ENCODE data around the gene CDHR2. TPM values are rescaled to one million over a fixed set of nuclear protein-coding genes. Genes with fewer than 3 reads are reported as not detected.

The CDHR2 gene
- total and polyA plus RNA-seq, 2 of the 13 experiments (the other 11 are each of a cell fraction or from before 2014, with no cell fraction given) = 17.9 to 20.9 TPM

DNA sequence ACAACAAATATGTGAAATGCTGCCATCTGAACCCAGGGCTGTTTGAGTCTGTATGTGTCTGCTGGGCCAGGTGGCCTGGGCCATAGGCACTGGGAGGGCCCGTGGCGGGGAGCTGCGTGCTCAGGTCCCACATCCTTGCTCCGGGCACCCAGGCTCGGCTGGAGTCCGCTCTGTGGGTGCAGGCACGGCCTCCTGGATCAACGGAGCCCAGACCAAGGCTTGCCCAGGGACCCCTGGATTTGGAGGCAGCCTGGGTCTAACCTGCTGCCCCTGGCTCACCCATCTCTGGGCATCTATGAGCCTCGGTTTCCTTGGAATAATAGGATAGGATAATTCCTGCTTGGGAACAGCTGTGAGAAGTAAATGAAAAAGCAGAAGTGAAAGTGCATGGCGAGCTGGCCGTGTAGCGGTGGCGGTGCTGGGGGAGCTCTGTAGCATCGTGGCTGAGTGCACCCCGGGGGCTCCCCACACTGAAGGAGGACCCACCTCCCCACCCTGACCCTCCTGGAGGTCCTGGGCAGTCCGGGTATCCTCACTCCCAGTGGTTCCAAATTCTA, 1.2 kb downstream of the CDHR2 start:
- in situ Hi-C loops (cut with HindIII; ENCODE audit: extremely low pct_ligation_motif_present, low pct_unique_long_range_greater_than_20kb) (no loop called here), intact Hi-C loops (cut with micrococcal nuclease; ENCODE audit: unreplicated experiment) (no loop called here)
- Histone ChIP-seq H3K36me3 (replicated peaks in 1 of 2; ENCODE audit: control insufficient read depth in 1 of 2, insufficient read depth in 2 of 2, low read length in 2 of 2) (no peaks in the 10 kb centered on the region), H3K9ac (ENCODE audit: insufficient read depth, low read depth, low read length) (peak overlapping the region; percentile 75), H3K4me3 (replicated peaks in 1 of 3; ENCODE audit: insufficient read depth in 1 of 3, low read depth in 2 of 3, low read length in 3 of 3) (peak overlapping the region; percentile 66 to 86 (median 72)), H3K27me3 (ENCODE audit: control insufficient read depth in 1 of 2, insufficient read depth in 2 of 2, low read length in 2 of 2) (no peaks in the 10 kb centered on the region), H3K9me3 (ENCODE audit: low read length) (no peaks in the 10 kb centered on the region), H3K4me2 (ENCODE audit: low read depth, low read length) (peak overlapping the region; percentile 98), H3K4me1 (ENCODE audit: insufficient read depth, low read length) (peaks cover 55% of the 10 kb centered on the region), H3K79me2 (ENCODE audit: insufficient read depth, low read length) (peaks cover 16% of the 10 kb centered on the region), H4K20me1 (ENCODE audit: insufficient read depth, low read length) (no peaks in the 10 kb centered on the region), H3K27ac (ENCODE audit: extremely low read length, insufficient read depth, low read length) (peak overlapping the region; percentile 53), H2AFZ (ENCODE audit: low read length) (no peak overlapping the region)
- peak; percentile 45 for ATAC-seq
- ChIA-PET CTCF (ENCODE audit: low intra/inter-chr PET ratio, low total read pairs) (no interaction called here), POLR2A (interaction anchor here (1.1 to 9.7 kb wide), 4 partner anchors 8 to 103 kb away, joined by 3 to 212 read pairs (median 8); partner anchors contain the start of genes FAF2 and RNF44)
- 5% methylated on average over 9 of the region's 16 CpGs for WGBS (ENCODE audit: low lambda C conversion rate)
- no peak for DNase-seq (ENCODE audit: low spot score)
- FAIRE-seq = no peak
- no TSS peak for BruUV-seq (replicated peaks)
- TF ChIP-seq, protein P1, sequence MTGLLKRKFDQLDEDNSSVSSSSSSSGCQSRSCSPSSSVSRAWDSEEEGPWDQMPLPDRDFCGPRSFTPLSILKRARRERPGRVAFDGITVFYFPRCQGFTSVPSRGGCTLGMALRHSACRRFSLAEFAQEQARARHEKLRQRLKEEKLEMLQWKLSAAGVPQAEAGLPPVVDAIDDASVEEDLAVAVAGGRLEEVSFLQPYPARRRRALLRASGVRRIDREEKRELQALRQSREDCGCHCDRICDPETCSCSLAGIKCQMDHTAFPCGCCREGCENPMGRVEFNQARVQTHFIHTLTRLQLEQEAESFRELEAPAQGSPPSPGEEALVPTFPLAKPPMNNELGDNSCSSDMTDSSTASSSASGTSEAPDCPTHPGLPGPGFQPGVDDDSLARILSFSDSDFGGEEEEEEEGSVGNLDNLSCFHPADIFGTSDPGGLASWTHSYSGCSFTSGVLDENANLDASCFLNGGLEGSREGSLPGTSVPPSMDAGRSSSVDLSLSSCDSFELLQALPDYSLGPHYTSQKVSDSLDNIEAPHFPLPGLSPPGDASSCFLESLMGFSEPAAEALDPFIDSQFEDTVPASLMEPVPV (CRISPR knock-in tag; IDR thresholded peaks at IDR 0.05) = no peak
- TF ChIP-seq RBM39 (IDR thresholded peaks at IDR 0.05; ENCODE audit: low read depth, low read length, poor library complexity, severe bottlenecking) (peak; percentile 48), NCOA5 (CRISPR knock-in tag; IDR thresholded peaks at IDR 0.05) (no peak), KMT2A (CRISPR knock-in tag; IDR thresholded peaks at IDR 0.05) (0 out of 2 replicates have a peak, but pooled peaks have one; percentile 36), ZNF687 (CRISPR knock-in tag; IDR thresholded peaks at IDR 0.05) (peak; percentile 41), IRX3 (CRISPR knock-in tag; IDR thresholded peaks at IDR 0.05; ENCODE audit: borderline replicate concordance, low read depth) (no peak), AGO2 (optimal IDR thresholded peaks at IDR 0.05; ENCODE audit: low read depth, low read length) (no peak), TFAP4 (IDR thresholded peaks at IDR 0.05; ENCODE audit: borderline replicate concordance, low read depth) (0 out of 2 replicates have a peak, but pooled peaks have one; percentile 15), TFDP1 (CRISPR knock-in tag; IDR thresholded peaks at IDR 0.05; ENCODE audit: borderline replicate concordance) (0 out of 2 replicates have a peak, but pooled peaks have one; percentile 2), ZGPAT (CRISPR knock-in tag; IDR thresholded peaks at IDR 0.05) (0 out of 2 replicates have a peak, but pooled peaks have one; percentile 26), STAT5B (CRISPR knock-in tag; IDR thresholded peaks at IDR 0.05) (no peak)

Data from HepG2 (cell line).